ENCODE data around the gene CD44. TPM values are rescaled to one million over a fixed set of nuclear protein-coding genes. Genes with fewer than 3 reads are reported as not detected.
"Not testable (repeated sequence)": the region's sequence is repeated elsewhere in the genome, so short reads cannot be mapped to it uniquely, and the experiment has no call there.

The CD44 gene
- total RNA-seq, 4 donors from 2014 or later = 56.3 to 182 (median 114) TPM

- 90 to 91% methylated on average over 1 of the region's 1 CpG for WGBS, 2 donors (ENCODE audit: low coverage in 1 of 2)
- Histone ChIP-seq H3K4me3 (no peak overlapping the region), H3K9me3 (no peaks in the 10 kb centered on the region), H3K27me3 (no peaks in the 10 kb centered on the region), H3K27ac (peak overlapping the region in 1 of 4 donors; percentile 17), H3K4me1 (peaks cover 0 to 13% (median 0%) of the 10 kb centered on the region in 4 donors), H3K36me3 (peaks cover 0 to 23% (median 6%) of the 10 kb centered on the region in 4 donors)
- TF ChIP-seq POLR2AphosphoS5 (IDR thresholded peaks at IDR 0.05) (no peak), POLR2A (IDR thresholded peaks at IDR 0.05) (no peak), EP300 (IDR thresholded peaks at IDR 0.05; ENCODE audit: low read depth) (no peak), CTCF (IDR thresholded peaks at IDR 0.05) (no peak)
- intact Hi-C loops (cut with DNase I; ENCODE audit: low total_unique reads) = no loop called here
- in situ Hi-C loops (cut with MboI; ENCODE audit: low pct_ligation_motif_present in 1 of 4, low pct_unique_long_range_greater_than_20kb in 1 of 4, low sequenced_read_pairs in 3 of 4) = no loop called here
- no peak for DNase-seq
These were observed 85.0 kb downstream of the CD44 start for GRCh38 chr11:35223991-35224390.

GRCh38 chr11:35225946-35226520, 87.1 kb downstream of the CD44 start:
- in situ Hi-C loops (cut with MboI; ENCODE audit: low pct_ligation_motif_present in 1 of 4, low pct_unique_long_range_greater_than_20kb in 1 of 4, low sequenced_read_pairs in 3 of 4) (no loop called here), intact Hi-C loops (cut with DNase I; ENCODE audit: low total_unique reads) (no loop called here)
- DNase-seq = no peak
- TF ChIP-seq CTCF (IDR thresholded peaks at IDR 0.05) = no peak
- no peak for TF ChIP-seq POLR2A (IDR thresholded peaks at IDR 0.05)
- TF ChIP-seq EP300 (IDR thresholded peaks at IDR 0.05; ENCODE audit: low read depth) = no peak
- TF ChIP-seq POLR2AphosphoS5 (IDR thresholded peaks at IDR 0.05) = no peak
- Histone ChIP-seq H3K27me3 (no peaks in the 10 kb centered on the region), H3K27ac (no peak overlapping the region), H3K9me3 (no peaks in the 10 kb centered on the region), H3K4me3 (no peak overlapping the region), H3K36me3 (peaks cover 0 to 24% (median 10%) of the 10 kb centered on the region in 4 donors), H3K4me1 (peaks cover 0 to 13% (median 0%) of the 10 kb centered on the region in 4 donors)
- WGBS, 2 donors (ENCODE audit: low coverage in 1 of 2) = 65 to 69% methylated on average over 3 of the region's 3 CpGs

GRCh38 chr11:35226756-35227155, 87.8 kb downstream of the CD44 start:
- H3K27ac ChIP-seq = peak overlapping the region in 2 of 4 donors; percentile 31 to 38
- in situ Hi-C loops (cut with MboI; ENCODE audit: low pct_ligation_motif_present in 1 of 4, low pct_unique_long_range_greater_than_20kb in 1 of 4, low sequenced_read_pairs in 3 of 4); intact Hi-C loops (cut with DNase I; ENCODE audit: low total_unique reads); DNase-seq; H3K27me3 ChIP-seq; H3K4me3 ChIP-seq; H3K9me3 ChIP-seq: not testable (repeated sequence)
- H3K4me1 ChIP-seq = peaks cover 0 to 13% (median under 1%) of the 10 kb centered on the region in 4 donors
- WGBS, 2 donors (ENCODE audit: low coverage in 1 of 2) = 91 to 100% methylated on average over 1 to 6 of the region's 6 CpGs
- H3K36me3 ChIP-seq = peaks cover 0 to 24% (median 10%) of the 10 kb centered on the region in 4 donors

GRCh38 chr11:35227576-35228327, 88.8 kb downstream of the CD44 start:
- H3K9me3 ChIP-seq = no peaks in the 10 kb centered on the region
- 50 to 70% methylated on average over 5 of the region's 5 CpGs for WGBS, 2 donors (ENCODE audit: low coverage in 1 of 2)
- TF ChIP-seq POLR2A (IDR thresholded peaks at IDR 0.05) (no peak), POLR2AphosphoS5 (IDR thresholded peaks at IDR 0.05) (no peak), CTCF (IDR thresholded peaks at IDR 0.05) (no peak), EP300 (IDR thresholded peaks at IDR 0.05; ENCODE audit: low read depth) (no peak)
- H3K4me1 ChIP-seq = peaks cover 0 to 18% (median 1%) of the 10 kb centered on the region in 4 donors
- in situ Hi-C loops (cut with MboI; ENCODE audit: low pct_ligation_motif_present in 1 of 4, low pct_unique_long_range_greater_than_20kb in 1 of 4, low sequenced_read_pairs in 3 of 4) = no loop called here
- peak overlapping the region in 3 of 4 donors; percentile 31 to 44 (median 38) for H3K27ac ChIP-seq
- peaks cover 0 to 18% (median 6%) of the 10 kb centered on the region in 4 donors for H3K36me3 ChIP-seq
- no peak for DNase-seq
- H3K27me3 ChIP-seq = no peaks in the 10 kb centered on the region
- H3K4me3 ChIP-seq = no peak overlapping the region
- intact Hi-C loops (cut with DNase I; ENCODE audit: low total_unique reads) = no loop called here
